WTC11 (cell line): Measurements from ENCODE around the gene SORT1. TPM values are rescaled to one million over a fixed set of nuclear protein-coding genes. Genes with fewer than 3 reads are reported as not detected.
A peak's percentile ranks its signal among the peaks of the same experiment; 100 is the strongest.
"Not testable (repeated sequence)": the region's sequence is repeated elsewhere in the genome, so short reads cannot be mapped to it uniquely, and the experiment has no call there.

Source experiments
- ATAC-seq: fragments of 200-7000 bp; cut with Tn5 transposase; 2 replicates; pipeline ENCODE4 v1.10.0; 2021; ENCODE audit warnings: mild to moderate bottlenecking, moderate library complexity
- CTCF ChIA-PET: fragments of 300-600 bp; sonication (Branson Sonifier 250); formaldehyde crosslinking; loops from one replicate; lab custom pipeline; 2021; ENCODE audit warnings: antibody characterized with exemption; lab: Charles Lee
- POLR2A ChIA-PET: fragments of 350-600 bp; sonication (Branson Sonifier 250); formaldehyde crosslinking; loops from one replicate; lab custom pipeline; 2021; ENCODE audit warnings: antibody characterized with exemption; lab: Charles Lee
- DNase-seq: peaks from one replicate; pipeline ENCODE4 v3.0.0; 2021; ENCODE audit warnings: low spot score
- H3K27ac Mint-ChIP-seq: 2 replicates; pipeline ENCODE4 v1.8.0; 2021; ENCODE audit warnings: mixed read lengths
- H3K27me3 Mint-ChIP-seq: 2 replicates; pipeline ENCODE4 v1.8.0; 2021; ENCODE audit warnings: low read depth, mild to moderate bottlenecking, moderate library complexity, mixed read lengths
- H3K36me3 Mint-ChIP-seq: 2 replicates; pipeline ENCODE4 v1.8.0; 2021; ENCODE audit warnings: mixed read lengths
- H3K4me1 Mint-ChIP-seq: 2 replicates; pipeline ENCODE4 v1.8.0; 2022; ENCODE audit warnings: mixed read lengths
- H3K4me3 Mint-ChIP-seq: 2 replicates; pipeline ENCODE4 v1.8.0; 2021; ENCODE audit warnings: mild to moderate bottlenecking, moderate library complexity, mixed read lengths
- H3K9me3 Mint-ChIP-seq: 2 replicates; pipeline ENCODE4 v1.8.0; 2021; ENCODE audit warnings: mixed read lengths
- ATF1 ChIP-seq: sonication (generic); formaldehyde crosslinking; IDR thresholded peaks from 2 replicates; pipeline ENCODE4 v1.8.1; 2023; ENCODE audit warnings: mild to moderate bottlenecking, moderate library complexity, missing genetic modification reagents
- CREB1 ChIP-seq: sonication (generic); formaldehyde crosslinking; IDR thresholded peaks from 2 replicates; pipeline ENCODE4 v1.8.0; 2023; ENCODE audit warnings: mild to moderate bottlenecking, missing genetic modification reagents
- ELF4 ChIP-seq: sonication (generic); formaldehyde crosslinking; IDR thresholded peaks from 2 replicates; pipeline ENCODE4 v1.8.1; 2022; ENCODE audit warnings: low read depth, mild to moderate bottlenecking, moderate library complexity, missing genetic modification reagents
- FOXK1 ChIP-seq: sonication (generic); formaldehyde crosslinking; IDR thresholded peaks from 2 replicates; pipeline ENCODE4 v1.8.0; 2022; ENCODE audit warnings: mild to moderate bottlenecking, moderate library complexity, missing genetic modification reagents
- TEAD4 ChIP-seq: sonication (generic); formaldehyde crosslinking; IDR thresholded peaks from 2 replicates; pipeline ENCODE4 v1.8.0; 2022; ENCODE audit warnings: mild to moderate bottlenecking, missing genetic modification reagents
- total RNA-seq: library from RNA; stranded (reverse); gene quantifications from 3 replicates; pipeline ENCODE4 v1.2.3, GENCODE V29; 2021
- TF ChIP-seq, protein P1 (sequence below): sonication (generic); formaldehyde crosslinking; IDR thresholded peaks from 2 replicates; pipeline ENCODE4 v1.8.1; 2022; ENCODE audit warnings: missing genetic modification reagents, borderline replicate concordance
- TF ChIP-seq, protein P2 (sequence below): sonication (generic); formaldehyde crosslinking; IDR thresholded peaks from 2 replicates; pipeline ENCODE4 v1.8.0; 2022; ENCODE audit warnings: missing genetic modification reagents
- TF ChIP-seq, protein P3 (sequence below): fragments of 250-450 bp; sonication (Bioruptor Pico); IDR thresholded peaks from 2 replicates; pipeline ENCODE4 v2.1.2; 2022; ENCODE audit warnings: mild to moderate bottlenecking, moderate library complexity
- TF ChIP-seq, protein P4 (sequence below): fragments of 250-450 bp; sonication (Bioruptor Pico); IDR thresholded peaks from 2 replicates; pipeline ENCODE4 v1.8.0; 2021; ENCODE audit warnings: mild to moderate bottlenecking
- TF ChIP-seq, protein P5 (sequence below): sonication (generic); formaldehyde crosslinking; conservative IDR thresholded peaks from 2 replicates; pipeline ENCODE4 v1.8.1; 2023; ENCODE audit warnings: mild to moderate bottlenecking, low read depth, missing genetic modification reagents, moderate library complexity
- TF ChIP-seq, protein P6 (sequence below): sonication (generic); formaldehyde crosslinking; conservative IDR thresholded peaks from 2 replicates; pipeline ENCODE4 v1.8.1; 2022; ENCODE audit warnings: mild to moderate bottlenecking, missing genetic modification reagents

Gene SORT1
- total RNA-seq, 1 experiment from 2014 or later: 55.9 TPM

DNA sequence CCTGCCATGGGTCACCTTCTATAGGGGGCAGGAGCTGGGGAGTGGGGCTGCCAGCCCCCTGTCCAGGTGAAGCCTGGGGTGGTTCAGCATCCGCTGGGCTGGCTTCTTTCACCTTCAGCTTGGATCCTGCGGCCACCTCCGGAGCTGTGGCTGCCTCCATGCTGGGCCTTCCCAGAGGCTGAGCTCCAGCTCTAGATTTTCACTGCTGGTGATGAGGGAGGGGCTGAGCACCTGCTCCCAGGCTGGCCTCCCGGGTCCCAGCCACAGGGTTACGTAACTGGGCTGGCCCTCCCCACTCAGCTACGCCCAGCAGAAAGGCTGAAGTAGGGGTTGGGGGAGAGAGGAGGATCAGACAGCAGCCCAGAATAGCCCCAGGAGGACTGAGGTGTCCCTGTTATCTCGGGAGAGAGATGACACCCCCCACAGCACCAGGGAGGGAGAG is 90.9 kb downstream of the SORT1 start, which contains the start of gene MYBPHL (continued):
- TF ChIP-seq ELF4 (CRISPR knock-in tag): no peak
- TF ChIP-seq, protein P1, sequence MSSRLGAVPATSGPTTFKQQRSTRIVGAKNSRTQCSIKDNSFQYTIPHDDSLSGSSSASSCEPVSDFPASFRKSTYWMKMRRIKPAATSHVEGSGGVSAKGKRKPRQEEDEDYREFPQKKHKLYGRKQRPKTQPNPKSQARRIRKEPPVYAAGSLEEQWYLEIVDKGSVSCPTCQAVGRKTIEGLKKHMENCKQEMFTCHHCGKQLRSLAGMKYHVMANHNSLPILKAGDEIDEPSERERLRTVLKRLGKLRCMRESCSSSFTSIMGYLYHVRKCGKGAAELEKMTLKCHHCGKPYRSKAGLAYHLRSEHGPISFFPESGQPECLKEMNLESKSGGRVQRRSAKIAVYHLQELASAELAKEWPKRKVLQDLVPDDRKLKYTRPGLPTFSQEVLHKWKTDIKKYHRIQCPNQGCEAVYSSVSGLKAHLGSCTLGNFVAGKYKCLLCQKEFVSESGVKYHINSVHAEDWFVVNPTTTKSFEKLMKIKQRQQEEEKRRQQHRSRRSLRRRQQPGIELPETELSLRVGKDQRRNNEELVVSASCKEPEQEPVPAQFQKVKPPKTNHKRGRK: no peak
- no peak for TF ChIP-seq CREB1 (CRISPR knock-in tag)
- TF ChIP-seq, protein P2, sequence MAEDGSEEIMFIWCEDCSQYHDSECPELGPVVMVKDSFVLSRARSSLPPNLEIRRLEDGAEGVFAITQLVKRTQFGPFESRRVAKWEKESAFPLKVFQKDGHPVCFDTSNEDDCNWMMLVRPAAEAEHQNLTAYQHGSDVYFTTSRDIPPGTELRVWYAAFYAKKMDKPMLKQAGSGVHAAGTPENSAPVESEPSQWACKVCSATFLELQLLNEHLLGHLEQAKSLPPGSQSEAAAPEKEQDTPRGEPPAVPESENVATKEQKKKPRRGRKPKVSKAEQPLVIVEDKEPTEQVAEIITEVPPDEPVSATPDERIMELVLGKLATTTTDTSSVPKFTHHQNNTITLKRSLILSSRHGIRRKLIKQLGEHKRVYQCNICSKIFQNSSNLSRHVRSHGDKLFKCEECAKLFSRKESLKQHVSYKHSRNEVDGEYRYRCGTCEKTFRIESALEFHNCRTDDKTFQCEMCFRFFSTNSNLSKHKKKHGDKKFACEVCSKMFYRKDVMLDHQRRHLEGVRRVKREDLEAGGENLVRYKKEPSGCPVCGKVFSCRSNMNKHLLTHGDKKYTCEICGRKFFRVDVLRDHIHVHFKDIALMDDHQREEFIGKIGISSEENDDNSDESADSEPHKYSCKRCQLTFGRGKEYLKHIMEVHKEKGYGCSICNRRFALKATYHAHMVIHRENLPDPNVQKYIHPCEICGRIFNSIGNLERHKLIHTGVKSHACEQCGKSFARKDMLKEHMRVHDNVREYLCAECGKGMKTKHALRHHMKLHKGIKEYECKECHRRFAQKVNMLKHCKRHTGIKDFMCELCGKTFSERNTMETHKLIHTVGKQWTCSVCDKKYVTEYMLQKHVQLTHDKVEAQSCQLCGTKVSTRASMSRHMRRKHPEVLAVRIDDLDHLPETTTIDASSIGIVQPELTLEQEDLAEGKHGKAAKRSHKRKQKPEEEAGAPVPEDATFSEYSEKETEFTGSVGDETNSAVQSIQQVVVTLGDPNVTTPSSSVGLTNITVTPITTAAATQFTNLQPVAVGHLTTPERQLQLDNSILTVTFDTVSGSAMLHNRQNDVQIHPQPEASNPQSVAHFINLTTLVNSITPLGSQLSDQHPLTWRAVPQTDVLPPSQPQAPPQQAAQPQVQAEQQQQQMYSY: no peak

DNA sequence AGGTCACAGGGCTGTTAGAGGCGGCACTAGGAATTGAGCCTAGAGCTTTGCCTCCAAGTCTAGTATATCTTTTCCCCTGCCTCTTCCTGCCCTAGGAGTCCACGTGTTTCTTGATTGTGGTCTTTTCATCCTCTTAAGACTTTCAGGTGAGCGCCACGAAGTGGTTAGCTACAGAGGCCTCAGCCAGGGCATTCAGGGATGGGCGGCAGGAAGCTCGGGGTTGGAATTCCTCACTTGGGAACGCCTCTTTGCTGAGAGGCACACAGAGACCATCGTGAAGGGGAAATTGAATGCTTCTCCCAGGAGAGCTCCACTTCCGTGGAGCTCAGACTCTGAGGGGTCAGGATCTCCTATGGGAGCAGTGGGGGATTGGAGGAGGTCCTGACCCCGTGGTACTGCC is 91.7 kb downstream of the SORT1 start:
- ChIA-PET CTCF (interaction anchor here (1.3 to 4.6 kb wide), 7 partner anchors 10 to 112 kb away, joined by 3 to 22 read pairs (median 6); partner anchors contain the start of genes PSRC1 and SORT1), POLR2A (interaction anchor here (0.9 to 3.0 kb wide), 3 partner anchors 9 to 92 kb away, joined by 6 to 9 read pairs (median 6); partner anchors contain the start of genes PSRC1 and SORT1)
- not testable (repeated sequence) for DNase-seq, H3K36me3 Mint-ChIP-seq, H3K4me3 Mint-ChIP-seq, H3K9me3 Mint-ChIP-seq, H3K27me3 Mint-ChIP-seq
- H3K27ac Mint-ChIP-seq: peak overlapping the region; percentile 37
- peak; percentile 73 for ATAC-seq
- H3K4me1 Mint-ChIP-seq: peaks cover 17% of the 10 kb centered on the region

DNA sequence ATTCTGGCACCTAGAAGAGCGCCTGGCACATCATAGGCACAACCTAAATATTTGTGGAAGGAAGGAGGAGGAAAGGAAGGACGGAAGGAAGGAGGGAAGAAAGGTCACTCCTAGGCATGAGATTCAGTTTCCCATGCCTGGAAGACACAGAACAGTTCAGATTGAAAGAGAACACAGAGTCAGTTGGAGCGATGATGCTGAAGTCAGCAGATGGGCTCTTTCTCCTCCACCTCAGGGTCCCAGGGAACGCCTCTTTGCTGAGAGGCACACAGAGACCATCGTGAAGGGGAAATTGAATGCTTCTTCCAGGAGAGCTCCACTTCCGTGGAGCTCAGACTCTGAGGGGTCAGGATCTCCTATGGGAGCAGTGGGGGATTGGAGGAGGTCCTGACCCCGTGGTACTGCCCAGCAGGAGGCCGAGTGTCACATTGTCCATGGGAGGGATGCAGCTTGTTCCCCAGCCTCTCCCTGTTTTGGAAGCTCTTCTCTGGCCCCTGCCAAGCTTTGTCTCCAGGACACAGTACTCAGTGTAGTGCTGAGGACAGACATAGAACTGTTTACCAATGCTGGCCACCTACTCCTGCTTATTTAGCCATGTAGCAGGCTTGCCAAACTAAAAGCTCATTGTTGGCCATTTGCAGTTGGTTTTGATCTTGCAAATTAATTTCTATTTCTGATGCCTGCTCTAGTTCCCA is 93.3 kb downstream of the SORT1 start:
- DNase-seq (no peak), ATAC-seq (no peak)
- no peaks in the 10 kb centered on the region for H3K27me3 Mint-ChIP-seq
- H3K4me1 Mint-ChIP-seq: peaks cover 20% of the 10 kb centered on the region
- no peak for TF ChIP-seq FOXK1 (CRISPR knock-in tag)
- no peak for TF ChIP-seq ATF1
- no peak overlapping the region for H3K4me3 Mint-ChIP-seq
- CTCF ChIA-PET: interaction anchor here (0.8 to 4.6 kb wide), 3 partner anchors 8 to 94 kb away, joined by 4 to 22 read pairs (median 6); partner anchors contain the start of gene SORT1
- no peaks in the 10 kb centered on the region for H3K9me3 Mint-ChIP-seq
- POLR2A ChIA-PET: interaction anchor here (1.9 kb wide), 1 partner anchor 94 kb away, joined by 6 read pairs; the partner anchor contains the start of gene SORT1
- no peak overlapping the region for H3K27ac Mint-ChIP-seq
- H3K36me3 Mint-ChIP-seq: no peaks in the 10 kb centered on the region

DNA sequence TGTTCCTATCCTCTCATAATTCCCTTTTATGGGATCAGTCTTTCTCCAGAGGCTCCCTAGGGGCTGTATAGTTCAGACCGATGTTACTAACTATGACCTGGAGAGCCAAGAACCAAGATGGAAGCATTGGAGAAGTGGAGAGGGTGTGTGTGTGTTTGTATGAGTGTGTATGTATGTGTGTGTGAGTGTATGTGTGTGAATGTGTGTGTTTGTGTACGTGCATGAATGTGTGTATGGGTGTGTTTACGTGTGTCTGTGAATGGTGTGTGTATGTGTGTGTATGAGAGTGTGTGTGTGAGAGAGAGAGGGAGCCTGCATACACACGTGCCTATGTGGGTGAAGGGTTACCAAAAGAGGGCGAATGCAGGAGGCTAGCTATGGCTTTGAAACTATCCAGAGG is 95.8 kb downstream of the SORT1 start:
- ChIA-PET CTCF (interaction anchor here (1.1 kb wide), 1 partner anchor 24 kb away, joined by 3 read pairs; no protein-coding TSS in a partner anchor), POLR2A (no interaction called here)
- no peaks in the 10 kb centered on the region for H3K9me3 Mint-ChIP-seq
- DNase-seq (no peak), ATAC-seq (no peak)
- no peak overlapping the region for H3K27ac Mint-ChIP-seq
- H3K4me1 Mint-ChIP-seq: peaks cover 14% of the 10 kb centered on the region
- H3K36me3 Mint-ChIP-seq: no peaks in the 10 kb centered on the region
- no peak overlapping the region for H3K4me3 Mint-ChIP-seq
- no peaks in the 10 kb centered on the region for H3K27me3 Mint-ChIP-seq
- TF ChIP-seq, protein P3, sequence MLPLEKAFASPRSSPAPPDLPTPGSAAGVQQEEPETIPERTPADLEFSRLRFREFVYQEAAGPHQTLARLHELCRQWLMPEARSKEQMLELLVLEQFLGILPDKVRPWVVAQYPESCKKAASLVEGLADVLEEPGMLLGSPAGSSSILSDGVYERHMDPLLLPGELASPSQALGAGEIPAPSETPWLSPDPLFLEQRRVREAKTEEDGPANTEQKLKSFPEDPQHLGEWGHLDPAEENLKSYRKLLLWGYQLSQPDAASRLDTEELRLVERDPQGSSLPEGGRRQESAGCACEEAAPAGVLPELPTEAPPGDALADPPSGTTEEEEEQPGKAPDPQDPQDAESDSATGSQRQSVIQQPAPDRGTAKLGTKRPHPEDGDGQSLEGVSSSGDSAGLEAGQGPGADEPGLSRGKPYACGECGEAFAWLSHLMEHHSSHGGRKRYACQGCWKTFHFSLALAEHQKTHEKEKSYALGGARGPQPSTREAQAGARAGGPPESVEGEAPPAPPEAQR (CRISPR knock-in tag): no peak
- TF ChIP-seq, protein P4, sequence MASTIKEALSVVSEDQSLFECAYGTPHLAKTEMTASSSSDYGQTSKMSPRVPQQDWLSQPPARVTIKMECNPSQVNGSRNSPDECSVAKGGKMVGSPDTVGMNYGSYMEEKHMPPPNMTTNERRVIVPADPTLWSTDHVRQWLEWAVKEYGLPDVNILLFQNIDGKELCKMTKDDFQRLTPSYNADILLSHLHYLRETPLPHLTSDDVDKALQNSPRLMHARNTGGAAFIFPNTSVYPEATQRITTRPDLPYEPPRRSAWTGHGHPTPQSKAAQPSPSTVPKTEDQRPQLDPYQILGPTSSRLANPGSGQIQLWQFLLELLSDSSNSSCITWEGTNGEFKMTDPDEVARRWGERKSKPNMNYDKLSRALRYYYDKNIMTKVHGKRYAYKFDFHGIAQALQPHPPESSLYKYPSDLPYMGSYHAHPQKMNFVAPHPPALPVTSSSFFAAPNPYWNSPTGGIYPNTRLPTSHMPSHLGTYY (CRISPR knock-in tag): no peak
- TF ChIP-seq, protein P5, sequence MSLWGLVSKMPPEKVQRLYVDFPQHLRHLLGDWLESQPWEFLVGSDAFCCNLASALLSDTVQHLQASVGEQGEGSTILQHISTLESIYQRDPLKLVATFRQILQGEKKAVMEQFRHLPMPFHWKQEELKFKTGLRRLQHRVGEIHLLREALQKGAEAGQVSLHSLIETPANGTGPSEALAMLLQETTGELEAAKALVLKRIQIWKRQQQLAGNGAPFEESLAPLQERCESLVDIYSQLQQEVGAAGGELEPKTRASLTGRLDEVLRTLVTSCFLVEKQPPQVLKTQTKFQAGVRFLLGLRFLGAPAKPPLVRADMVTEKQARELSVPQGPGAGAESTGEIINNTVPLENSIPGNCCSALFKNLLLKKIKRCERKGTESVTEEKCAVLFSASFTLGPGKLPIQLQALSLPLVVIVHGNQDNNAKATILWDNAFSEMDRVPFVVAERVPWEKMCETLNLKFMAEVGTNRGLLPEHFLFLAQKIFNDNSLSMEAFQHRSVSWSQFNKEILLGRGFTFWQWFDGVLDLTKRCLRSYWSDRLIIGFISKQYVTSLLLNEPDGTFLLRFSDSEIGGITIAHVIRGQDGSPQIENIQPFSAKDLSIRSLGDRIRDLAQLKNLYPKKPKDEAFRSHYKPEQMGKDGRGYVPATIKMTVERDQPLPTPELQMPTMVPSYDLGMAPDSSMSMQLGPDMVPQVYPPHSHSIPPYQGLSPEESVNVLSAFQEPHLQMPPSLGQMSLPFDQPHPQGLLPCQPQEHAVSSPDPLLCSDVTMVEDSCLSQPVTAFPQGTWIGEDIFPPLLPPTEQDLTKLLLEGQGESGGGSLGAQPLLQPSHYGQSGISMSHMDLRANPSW (CRISPR knock-in tag): no peak
- TF ChIP-seq CREB1 (CRISPR knock-in tag) (no peak), TEAD4 (CRISPR knock-in tag) (no peak)
- TF ChIP-seq, protein P6, sequence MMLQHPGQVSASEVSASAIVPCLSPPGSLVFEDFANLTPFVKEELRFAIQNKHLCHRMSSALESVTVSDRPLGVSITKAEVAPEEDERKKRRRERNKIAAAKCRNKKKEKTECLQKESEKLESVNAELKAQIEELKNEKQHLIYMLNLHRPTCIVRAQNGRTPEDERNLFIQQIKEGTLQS (CRISPR knock-in tag): no peak
- TF ChIP-seq, protein P2: no peak
